Measurements from ENCODE around the gene TSC22D2.

TSC22D2 gene

DNA sequence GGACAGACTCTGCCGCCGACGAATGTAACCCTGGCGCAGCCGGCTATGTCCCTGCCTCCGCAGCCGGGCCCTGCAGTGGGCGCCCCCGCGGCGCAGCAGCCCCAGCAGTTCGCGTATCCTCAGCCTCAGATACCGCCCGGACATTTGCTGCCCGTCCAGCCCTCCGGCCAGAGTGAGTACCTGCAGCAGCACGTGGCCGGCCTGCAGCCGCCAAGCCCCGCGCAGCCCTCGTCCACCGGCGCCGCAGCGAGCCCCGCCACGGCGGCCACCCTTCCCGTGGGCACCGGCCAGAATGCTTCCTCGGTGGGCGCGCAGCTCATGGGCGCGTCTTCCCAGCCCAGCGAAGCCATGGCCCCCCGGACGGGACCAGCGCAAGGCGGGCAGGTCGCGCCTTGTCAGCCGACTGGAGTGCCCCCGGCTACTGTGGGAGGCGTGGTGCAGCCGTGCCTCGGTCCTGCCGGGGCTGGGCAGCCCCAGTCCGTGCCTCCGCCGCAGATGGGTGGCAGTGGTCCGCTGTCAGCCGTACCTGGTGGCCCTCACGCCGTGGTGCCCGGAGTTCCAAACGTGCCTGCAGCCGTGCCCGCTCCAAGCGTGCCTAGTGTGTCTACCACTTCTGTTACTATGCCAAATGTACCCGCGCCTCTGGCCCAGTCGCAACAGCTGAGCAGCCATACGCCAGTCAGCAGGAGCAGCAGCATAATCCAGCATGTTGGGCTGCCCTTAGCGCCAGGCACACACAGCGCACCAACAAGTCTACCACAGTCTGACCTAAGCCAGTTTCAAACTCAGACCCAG lies 2.4 kb downstream of the TSC22D2 start:
- Histone ChIP-seq H3K36me3 (ENCODE audit: insufficient read depth, low read length) (peaks cover 9% of the 10 kb centered on the region), H3K27me3 (ENCODE audit: insufficient read depth, low read length) (no peaks in the 10 kb centered on the region), H3K4me1 (ENCODE audit: insufficient read depth, low read length) (peaks cover 33% of the 10 kb centered on the region), H2AFZ (ENCODE audit: low read depth, low read length) (no peak overlapping the region), H3K9me3 (ENCODE audit: low read length) (no peaks in the 10 kb centered on the region), H3K4me3 (ENCODE audit: low read length) (peak overlapping the region; percentile 82)

DNA sequence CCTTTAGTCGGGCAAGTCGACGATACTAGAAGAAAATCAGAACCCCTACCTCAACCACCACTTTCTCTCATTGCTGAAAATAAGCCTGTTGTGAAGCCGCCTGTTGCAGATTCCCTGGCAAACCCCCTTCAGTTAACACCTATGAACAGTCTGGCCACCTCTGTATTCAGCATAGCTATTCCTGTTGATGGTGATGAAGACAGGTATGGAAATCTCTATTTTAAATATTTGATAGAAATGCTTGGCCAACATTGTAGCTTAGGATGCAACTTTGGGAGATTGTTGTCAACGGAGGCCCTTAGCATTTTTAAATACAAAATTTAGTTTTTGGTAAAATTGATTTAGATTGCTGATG lies 3.0 kb downstream of the TSC22D2 start:
- Histone ChIP-seq H2AFZ (ENCODE audit: low read depth, low read length) (no peak overlapping the region), H3K9me3 (ENCODE audit: low read length) (no peaks in the 10 kb centered on the region), H3K4me1 (ENCODE audit: insufficient read depth, low read length) (peaks cover 35% of the 10 kb centered on the region), H3K27me3 (ENCODE audit: insufficient read depth, low read length) (no peaks in the 10 kb centered on the region), H3K36me3 (ENCODE audit: insufficient read depth, low read length) (peaks cover 15% of the 10 kb centered on the region), H3K4me3 (ENCODE audit: low read length) (peak overlapping the region; percentile 82)

DNA sequence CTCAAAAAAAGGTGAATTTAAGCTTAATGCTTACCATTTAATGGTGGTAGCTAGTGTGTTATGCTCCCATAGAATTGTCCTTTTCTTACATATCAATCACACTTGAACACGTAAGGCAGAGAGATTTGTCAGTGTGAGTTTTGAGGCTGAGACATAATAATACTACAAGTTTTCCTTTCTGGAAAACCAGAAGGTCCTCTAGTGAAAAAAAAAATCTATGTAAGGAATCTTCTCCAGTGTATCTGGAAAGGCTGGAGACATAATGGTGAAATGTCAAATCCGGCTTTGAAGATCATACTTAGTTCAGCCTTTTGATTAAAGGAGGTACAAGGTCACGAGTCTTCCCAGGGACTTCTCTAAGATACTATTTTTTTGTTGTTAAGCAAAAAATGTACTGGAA lies 3.4 kb downstream of the TSC22D2 start:
- Histone ChIP-seq H3K9me3 (ENCODE audit: low read length) (no peaks in the 10 kb centered on the region), H3K27me3 (ENCODE audit: insufficient read depth, low read length) (no peaks in the 10 kb centered on the region), H3K4me1 (ENCODE audit: insufficient read depth, low read length) (peaks cover 37% of the 10 kb centered on the region), H2AFZ (ENCODE audit: low read depth, low read length) (no peak overlapping the region), H3K36me3 (ENCODE audit: insufficient read depth, low read length) (peaks cover 17% of the 10 kb centered on the region), H3K4me3 (ENCODE audit: low read length) (peak overlapping the region; percentile 82)

DNA sequence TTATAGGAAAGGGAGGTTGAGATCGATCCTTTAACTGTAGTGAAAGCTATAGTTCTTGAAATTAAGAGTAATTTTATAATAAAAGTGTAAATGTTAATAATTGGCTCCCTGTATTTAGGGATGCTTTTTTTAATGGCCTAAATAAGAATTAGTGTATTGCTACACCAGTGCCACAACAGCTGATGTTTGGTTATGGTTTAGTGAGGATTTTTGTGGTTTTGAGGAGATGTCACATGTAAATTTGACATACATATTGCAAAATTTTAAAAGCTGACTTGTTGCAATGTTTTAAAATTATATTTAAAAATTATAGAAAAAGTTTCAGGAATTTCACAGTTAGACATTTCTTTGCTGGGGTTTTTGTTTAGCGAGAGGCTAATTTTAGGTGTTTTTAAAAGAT lies 3.9 kb downstream of the TSC22D2 start:
- no peaks in the 10 kb centered on the region for H3K9me3 ChIP-seq (ENCODE audit: low read length)
- H3K4me1 ChIP-seq (ENCODE audit: insufficient read depth, low read length), result peaks cover 33% of the 10 kb centered on the region
- no peak overlapping the region for H2AFZ ChIP-seq (ENCODE audit: low read depth, low read length)
- H3K36me3 ChIP-seq (ENCODE audit: insufficient read depth, low read length), result peaks cover 17% of the 10 kb centered on the region
- H3K27me3 ChIP-seq (ENCODE audit: insufficient read depth, low read length), result no peaks in the 10 kb centered on the region
- H3K4me3 ChIP-seq (ENCODE audit: low read length), result peak overlapping the region; percentile 82

DNA sequence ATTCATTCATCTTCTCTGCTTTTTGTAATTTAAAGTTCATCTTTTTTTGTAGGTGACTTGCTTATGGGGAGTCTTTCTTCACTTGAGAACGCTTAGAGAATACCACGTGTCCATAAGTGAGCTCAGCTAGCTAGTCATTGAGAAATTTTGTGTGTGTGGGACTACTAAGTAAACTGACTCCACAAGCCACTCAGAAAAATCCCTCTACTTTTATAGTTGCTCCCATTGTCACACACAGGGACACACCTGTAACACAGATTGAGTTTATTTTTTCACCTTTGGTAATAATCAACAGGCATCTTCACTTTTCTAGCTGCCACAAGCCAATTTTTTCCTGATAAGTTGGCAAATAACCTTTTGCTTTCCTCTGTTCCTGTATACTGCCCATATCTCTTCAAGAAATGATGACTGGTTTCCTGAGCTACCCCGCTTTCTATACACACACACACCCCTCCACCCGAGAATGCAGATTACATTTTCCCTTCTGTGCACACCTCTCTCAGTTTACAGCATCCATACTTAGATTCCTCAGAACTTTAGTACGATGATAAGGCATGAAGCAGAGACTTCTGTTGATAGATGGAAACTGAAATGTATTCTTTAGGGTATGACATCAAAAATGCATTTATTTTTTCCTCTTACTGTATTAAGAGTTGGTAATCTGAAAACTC lies 4.6 kb downstream of the TSC22D2 start:
- no peak overlapping the region for H2AFZ ChIP-seq (ENCODE audit: low read depth, low read length)
- H3K4me3 ChIP-seq (ENCODE audit: low read length), result peak overlapping the region; percentile 82
- H3K9me3 ChIP-seq (ENCODE audit: low read length), result no peaks in the 10 kb centered on the region
- H3K36me3 ChIP-seq (ENCODE audit: insufficient read depth, low read length), result peaks cover 17% of the 10 kb centered on the region
- peaks cover 27% of the 10 kb centered on the region for H3K4me1 ChIP-seq (ENCODE audit: insufficient read depth, low read length)
- no peaks in the 10 kb centered on the region for H3K27me3 ChIP-seq (ENCODE audit: insufficient read depth, low read length)

DNA sequence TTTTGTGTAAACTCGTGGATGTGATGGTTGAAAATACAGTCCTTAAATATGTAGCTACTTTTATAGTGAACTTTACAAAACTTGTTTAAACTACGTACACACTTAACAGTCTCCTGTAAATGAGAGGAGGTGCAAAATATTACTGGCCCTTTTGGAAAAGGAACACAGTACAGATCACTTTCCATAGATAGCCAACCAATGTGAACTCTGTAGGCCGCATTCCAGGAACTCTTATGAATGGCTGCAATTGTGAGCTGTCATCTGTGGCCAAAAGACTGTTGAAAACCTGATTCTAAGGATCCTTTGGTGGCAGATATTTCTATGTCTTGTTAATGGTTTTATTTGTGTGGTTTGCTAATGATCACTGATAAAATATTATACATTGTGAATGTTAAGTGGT lies 6.2 kb downstream of the TSC22D2 start:
- H2AFZ ChIP-seq (ENCODE audit: low read depth, low read length), result no peak overlapping the region

DNA sequence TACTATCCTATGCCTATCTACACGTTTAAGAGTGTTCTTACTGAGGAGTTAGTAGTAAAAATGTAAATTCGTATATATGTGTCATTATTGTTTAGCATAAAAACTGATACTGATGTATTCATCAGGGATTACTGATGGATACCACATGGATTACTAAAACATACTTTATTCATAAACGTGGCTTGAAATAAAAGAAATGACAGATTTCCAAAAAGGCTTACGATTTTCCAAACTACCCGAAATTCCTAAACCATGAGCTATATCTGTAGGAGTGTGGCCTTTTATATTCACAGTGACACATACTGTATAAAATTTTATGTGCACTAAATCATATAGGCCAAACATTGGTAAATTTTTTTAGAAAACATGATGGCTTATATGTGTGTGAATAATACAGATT lies 6.9 kb downstream of the TSC22D2 start:
- Histone ChIP-seq H3K4me1 (ENCODE audit: insufficient read depth, low read length) (peaks cover 27% of the 10 kb centered on the region), H3K4me3 (ENCODE audit: low read length) (peak overlapping the region; percentile 82), H3K36me3 (ENCODE audit: insufficient read depth, low read length) (peaks cover 20% of the 10 kb centered on the region), H3K9me3 (ENCODE audit: low read length) (no peaks in the 10 kb centered on the region), H3K27me3 (ENCODE audit: insufficient read depth, low read length) (no peaks in the 10 kb centered on the region), H2AFZ (ENCODE audit: low read depth, low read length) (no peak overlapping the region)

More for the DNA sequence above, 6.2 kb downstream of the TSC22D2 start:
- Histone ChIP-seq H3K4me3 (ENCODE audit: low read length) (peak overlapping the region; percentile 82), H3K4me1 (ENCODE audit: insufficient read depth, low read length) (peaks cover 27% of the 10 kb centered on the region), H3K36me3 (ENCODE audit: insufficient read depth, low read length) (peaks cover 20% of the 10 kb centered on the region), H3K27me3 (ENCODE audit: insufficient read depth, low read length) (no peaks in the 10 kb centered on the region), H3K9me3 (ENCODE audit: low read length) (no peaks in the 10 kb centered on the region)

DNA sequence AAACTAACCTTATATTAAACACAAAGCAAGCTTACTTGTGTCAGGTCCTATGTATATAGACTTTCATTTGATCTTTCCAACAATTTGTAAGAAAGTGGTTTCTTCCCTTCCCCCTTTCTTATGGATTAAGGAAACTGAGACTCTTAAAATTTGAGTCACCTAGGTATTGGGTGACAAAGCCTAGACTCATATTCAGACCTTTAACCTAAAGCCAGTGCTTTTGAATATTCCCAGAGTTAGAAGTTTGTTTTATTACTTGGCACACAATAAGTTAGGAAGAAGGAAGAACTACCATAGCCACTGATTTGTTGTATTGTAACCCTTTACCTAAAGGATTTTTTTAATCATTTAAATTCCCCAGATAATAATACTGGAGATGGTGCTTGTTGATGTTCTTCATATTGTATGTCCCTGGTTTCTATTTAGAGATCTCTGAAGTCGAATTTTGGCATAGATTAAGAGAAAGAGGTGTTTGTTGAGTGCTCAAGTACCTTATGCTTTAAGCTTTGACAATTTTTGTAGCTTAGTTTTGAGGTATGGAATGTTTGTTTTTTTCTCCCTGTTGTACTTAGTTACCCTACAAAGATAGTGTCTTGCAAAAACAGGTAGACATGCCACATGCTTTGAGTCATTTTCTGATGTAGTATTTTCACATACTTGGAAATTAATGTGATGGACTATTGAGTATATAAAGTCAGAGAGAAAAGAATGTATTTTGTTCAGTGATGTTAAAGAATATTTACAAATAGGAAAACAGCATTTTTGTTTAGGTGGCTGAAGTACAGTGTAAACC lies 11.2 kb downstream of the TSC22D2 start:
- H3K9me3 ChIP-seq (ENCODE audit: low read length), result no peaks in the 10 kb centered on the region
- no peaks in the 10 kb centered on the region for H3K27me3 ChIP-seq (ENCODE audit: insufficient read depth, low read length)
- H3K4me1 ChIP-seq (ENCODE audit: insufficient read depth, low read length), result peaks cover 40% of the 10 kb centered on the region
- H3K4me3 ChIP-seq (ENCODE audit: low read length), result no peak overlapping the region
- H3K36me3 ChIP-seq (ENCODE audit: insufficient read depth, low read length), result peaks cover 11% of the 10 kb centered on the region
- H2AFZ ChIP-seq (ENCODE audit: low read depth, low read length), result no peak overlapping the region

DNA sequence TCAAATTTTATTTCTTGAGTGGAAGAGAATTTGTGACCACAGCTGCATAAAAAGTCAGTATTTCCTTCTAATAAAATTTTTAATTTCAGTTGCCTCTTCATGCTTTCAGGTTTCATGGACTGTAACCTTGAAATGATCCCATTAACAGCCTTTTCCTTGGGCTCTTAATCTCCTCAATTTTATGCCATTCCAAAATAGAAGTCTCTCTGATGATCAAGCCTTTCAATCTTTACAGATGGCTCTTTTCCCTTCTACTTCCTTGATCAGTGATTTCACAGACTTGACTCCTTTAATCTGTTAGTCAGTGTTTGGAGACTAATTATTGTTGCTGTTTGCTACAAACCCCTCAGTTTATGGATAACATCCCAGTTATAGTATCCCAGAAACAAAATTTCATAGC lies 11.9 kb downstream of the TSC22D2 start:
- H3K4me1 ChIP-seq (ENCODE audit: insufficient read depth, low read length), result peaks cover 39% of the 10 kb centered on the region
- no peaks in the 10 kb centered on the region for H3K9me3 ChIP-seq (ENCODE audit: low read length)
- no peak overlapping the region for H2AFZ ChIP-seq (ENCODE audit: low read depth, low read length)
- no peak overlapping the region for H3K4me3 ChIP-seq (ENCODE audit: low read length)
- peaks cover 11% of the 10 kb centered on the region for H3K36me3 ChIP-seq (ENCODE audit: insufficient read depth, low read length)
- no peaks in the 10 kb centered on the region for H3K27me3 ChIP-seq (ENCODE audit: insufficient read depth, low read length)

DNA sequence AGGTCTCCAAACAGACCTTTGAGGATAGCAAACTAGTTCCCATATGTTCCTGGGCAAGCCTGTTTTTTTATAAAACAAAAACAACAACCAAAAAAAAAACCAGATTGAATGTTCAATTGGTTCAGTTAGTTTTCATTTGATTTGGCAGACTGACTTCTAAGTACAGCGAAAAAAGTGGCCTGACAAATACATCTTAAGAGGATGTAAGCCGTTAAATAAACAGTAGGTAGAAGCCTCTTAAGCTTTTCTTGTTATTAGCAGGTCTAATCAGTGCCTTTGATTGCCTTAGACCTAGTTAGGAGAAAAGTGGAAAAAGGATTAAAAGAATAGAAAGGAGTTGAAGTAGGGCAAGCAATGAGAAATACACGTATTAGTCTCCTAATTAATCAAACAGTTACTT lies 13.2 kb downstream of the TSC22D2 start:
- Histone ChIP-seq H3K4me3 (ENCODE audit: low read length) (no peak overlapping the region), H3K36me3 (ENCODE audit: insufficient read depth, low read length) (peaks cover 3% of the 10 kb centered on the region), H3K4me1 (ENCODE audit: insufficient read depth, low read length) (peaks cover 30% of the 10 kb centered on the region), H3K9me3 (ENCODE audit: low read length) (no peaks in the 10 kb centered on the region), H2AFZ (ENCODE audit: low read depth, low read length) (no peak overlapping the region), H3K27me3 (ENCODE audit: insufficient read depth, low read length) (no peaks in the 10 kb centered on the region)

DNA sequence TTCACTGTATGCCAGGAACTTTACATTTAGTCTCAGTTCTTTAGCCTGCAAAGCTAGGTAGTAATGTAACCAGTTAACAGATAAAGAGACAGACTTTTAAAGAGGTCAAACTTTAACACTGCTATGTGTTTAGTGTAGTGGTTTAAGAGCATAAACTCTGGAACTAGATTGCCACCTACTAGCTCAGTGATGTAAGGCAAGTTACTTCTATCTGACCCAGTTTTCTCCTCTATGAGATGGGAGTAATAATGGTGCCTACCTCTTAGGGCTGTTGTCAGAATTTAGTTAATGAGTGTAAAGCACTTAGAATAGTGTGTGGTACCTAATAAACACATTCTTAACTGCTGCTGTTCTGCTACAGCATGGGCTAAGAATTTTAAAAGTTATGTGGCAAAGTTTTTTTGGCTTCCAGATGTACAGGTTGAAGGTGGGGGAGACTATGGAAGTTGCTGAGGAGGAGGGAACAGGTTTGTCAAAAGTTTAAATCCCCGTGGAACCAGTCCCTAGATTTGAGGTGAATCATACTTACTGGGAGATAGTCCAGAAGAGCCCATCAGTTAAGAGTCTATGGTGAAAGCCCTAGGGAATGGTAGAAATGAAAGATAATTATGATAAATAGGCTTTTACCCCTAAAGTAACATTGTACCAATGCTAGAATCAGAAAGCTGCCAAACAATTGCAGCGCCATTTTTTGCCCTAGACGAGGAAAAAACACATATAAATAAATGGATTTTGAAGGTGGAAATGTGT lies 13.9 kb downstream of the TSC22D2 start:
- Histone ChIP-seq H3K27me3 (ENCODE audit: insufficient read depth, low read length) (no peaks in the 10 kb centered on the region), H3K4me3 (ENCODE audit: low read length) (no peak overlapping the region), H2AFZ (ENCODE audit: low read depth, low read length) (no peak overlapping the region), H3K9me3 (ENCODE audit: low read length) (no peaks in the 10 kb centered on the region), H3K4me1 (ENCODE audit: insufficient read depth, low read length) (peaks cover 33% of the 10 kb centered on the region), H3K36me3 (ENCODE audit: insufficient read depth, low read length) (peaks cover 3% of the 10 kb centered on the region)

DNA sequence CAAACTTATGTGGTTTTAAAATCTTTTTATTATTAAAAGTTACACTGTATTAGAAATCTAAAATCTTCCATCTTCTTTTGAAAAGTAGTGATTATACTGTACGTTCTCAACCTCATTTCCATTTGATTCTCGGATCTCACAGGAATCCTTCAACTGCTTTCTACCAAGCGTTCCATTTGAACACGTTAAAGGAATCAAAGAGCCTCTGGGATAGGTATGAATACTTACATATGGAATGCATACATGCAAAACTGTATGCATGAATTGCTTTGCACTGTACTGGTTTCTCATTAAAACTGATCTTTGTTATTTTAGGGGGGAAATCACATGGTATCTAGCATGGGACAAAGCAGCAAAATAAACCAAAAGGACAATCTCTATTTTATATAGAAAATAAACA lies 14.8 kb downstream of the TSC22D2 start:
- H2AFZ ChIP-seq (ENCODE audit: low read depth, low read length), result no peak overlapping the region
- no peak overlapping the region for H3K4me3 ChIP-seq (ENCODE audit: low read length)
- H3K27me3 ChIP-seq (ENCODE audit: insufficient read depth, low read length), result no peaks in the 10 kb centered on the region

More for the DNA sequence above, 14.8 kb downstream of the TSC22D2 start:
- H3K9me3 ChIP-seq (ENCODE audit: low read length), result no peaks in the 10 kb centered on the region
- H3K36me3 ChIP-seq (ENCODE audit: insufficient read depth, low read length), result peaks cover 5% of the 10 kb centered on the region
- peaks cover 33% of the 10 kb centered on the region for H3K4me1 ChIP-seq (ENCODE audit: insufficient read depth, low read length)

Data from neuron (in vitro differentiated cells).